SK-N-SH (cell line): Measurements from ENCODE around the gene IL15.

Experiments
- EP300 ChIP-seq, 2 experiments: IDR thresholded peaks; 2 replicates each; pipeline versions ENCODE4 v1.4.0 to v1.6.1; 2012; ENCODE audit warnings: borderline replicate concordance in 1 of 2, low read depth in 1 of 2, low read length in 1 of 2
- JUND ChIP-seq: IDR thresholded peaks from 2 replicates; pipeline ENCODE4 v1.4.0; 2012
- RAD21 ChIP-seq: IDR thresholded peaks from 2 replicates; pipeline ENCODE4 v1.6.1; 2012; ENCODE audit warnings: mild to moderate bottlenecking, low read length
- RXRA ChIP-seq: IDR thresholded peaks from 2 replicates; pipeline ENCODE4 v1.4.0; 2012; ENCODE audit warnings: low read depth, mild to moderate bottlenecking, borderline replicate concordance
- TEAD4 ChIP-seq: IDR thresholded peaks from 2 replicates; pipeline ENCODE4 v1.4.0; 2012; ENCODE audit warnings: mild to moderate bottlenecking, borderline replicate concordance; ENCODE audit not compliant: insufficient read depth

DNA sequence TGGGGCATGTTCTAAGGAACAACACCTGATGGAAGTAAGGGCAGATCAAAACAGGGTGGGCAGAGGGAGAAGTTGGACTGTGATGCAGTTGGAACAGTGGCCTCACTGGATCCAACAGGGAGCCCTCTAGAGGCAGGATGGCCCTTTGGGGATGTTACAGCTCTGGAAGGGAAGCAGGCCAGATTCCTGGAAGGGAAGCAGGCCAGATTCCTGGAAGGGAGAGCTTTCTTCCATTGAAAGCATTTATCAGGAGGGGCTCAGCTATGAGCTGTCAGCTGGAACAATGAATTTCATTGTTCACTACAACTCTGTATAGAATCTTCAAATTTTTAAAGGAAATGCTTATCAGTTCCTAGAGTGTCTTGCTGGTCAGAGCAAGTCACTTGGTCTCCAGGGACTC, 17.7 kb downstream of the IL15 start:
- TF ChIP-seq RAD21 (peak; percentile 51), EP300 (IDR thresholded peaks at IDR 0.05; ENCODE audit: borderline replicate concordance in 1 of 2, low read depth in 1 of 2, low read length in 1 of 2) (no peak), JUND (no peak), TEAD4 (no peak), RXRA (no peak)
